Activated naive CD8-positive, alpha-beta T cell treated with anti-CD3 and anti-CD28 coated beads, Interleukin-2, amount 50 U/mL, for 16 hours (primary cell): ENCODE results near the gene SMAD3.
"Not testable (repeated sequence)": the region's sequence is repeated elsewhere in the genome, so short reads cannot be mapped to it uniquely, and the experiment has no call there.

Source experiments
- DNase-seq: peaks from one replicate; pipeline ENCODE4 v3.0.0-alpha.2; 2020; ENCODE audit warnings: low read depth, low spot score

Gene SMAD3

GRCh38 chr15:67142092-67142766 is 76.8 kb downstream of the SMAD3 start:
- no peak for DNase-seq

GRCh38 chr15:67142767-67143100 is 77.3 kb downstream of the SMAD3 start:
- DNase-seq = no peak

- DNase-seq = no peak
Observed at GRCh38 chr15:67143646-67144045, 78.2 kb downstream of the SMAD3 start.

- no peak for DNase-seq
Observed at GRCh38 chr15:67144609-67145311, 79.4 kb downstream of the SMAD3 start.

GRCh38 chr15:67145312-67145610 is 79.9 kb downstream of the SMAD3 start:
- DNase-seq = no peak

- DNase-seq = no peak
Observed at GRCh38 chr15:67145710-67146109, 80.3 kb downstream of the SMAD3 start.

- DNase-seq = no peak
Observed at GRCh38 chr15:67146234-67146633, 80.8 kb downstream of the SMAD3 start.

GRCh38 chr15:67146875-67147381 is 81.5 kb downstream of the SMAD3 start:
- no peak for DNase-seq

- DNase-seq = no peak
Observed at GRCh38 chr15:67147396-67147949, 82.1 kb downstream of the SMAD3 start.

GRCh38 chr15:67148196-67148701 is 82.8 kb downstream of the SMAD3 start:
- no peak for DNase-seq

GRCh38 chr15:67149068-67149772 is 83.8 kb downstream of the SMAD3 start:
- no peak for DNase-seq

- no peak for DNase-seq
Observed at GRCh38 chr15:67149773-67150022, 84.3 kb downstream of the SMAD3 start.

GRCh38 chr15:67150023-67150860 is 84.8 kb downstream of the SMAD3 start:
- DNase-seq = no peak

- no peak for DNase-seq
Observed at GRCh38 chr15:67152429-67152828, 87.0 kb downstream of the SMAD3 start.

- not testable (repeated sequence) for DNase-seq
Observed at GRCh38 chr15:67153044-67153443, 87.6 kb downstream of the SMAD3 start.

GRCh38 chr15:67154249-67154648 is 88.8 kb downstream of the SMAD3 start:
- no peak for DNase-seq

GRCh38 chr15:67156426-67156825 is 91.0 kb downstream of the SMAD3 start:
- DNase-seq = no peak

GRCh38 chr15:67156834-67157233 is 91.4 kb downstream of the SMAD3 start:
- no peak for DNase-seq

GRCh38 chr15:67157521-67158252 is 92.3 kb downstream of the SMAD3 start:
- DNase-seq = no peak

- no peak for DNase-seq
Observed at GRCh38 chr15:67158367-67158766, 93.0 kb downstream of the SMAD3 start.

- no peak for DNase-seq
Observed at GRCh38 chr15:67161412-67161811, 96.0 kb downstream of the SMAD3 start.
